GM12873 (cell line): Measurements from ENCODE around the gene SND1.

Experiments
- TF ChIP-seq, protein P1 (sequence below): IDR thresholded peaks from 2 replicates; pipeline ENCODE4 v1.5.1; 2012; ENCODE audit warnings: low read depth, mild to moderate bottlenecking, moderate library complexity, low read length, control low read depth; ENCODE audit not compliant: insufficient read depth; ENCODE audit errors: missing control alignments

Gene SND1

DNA sequence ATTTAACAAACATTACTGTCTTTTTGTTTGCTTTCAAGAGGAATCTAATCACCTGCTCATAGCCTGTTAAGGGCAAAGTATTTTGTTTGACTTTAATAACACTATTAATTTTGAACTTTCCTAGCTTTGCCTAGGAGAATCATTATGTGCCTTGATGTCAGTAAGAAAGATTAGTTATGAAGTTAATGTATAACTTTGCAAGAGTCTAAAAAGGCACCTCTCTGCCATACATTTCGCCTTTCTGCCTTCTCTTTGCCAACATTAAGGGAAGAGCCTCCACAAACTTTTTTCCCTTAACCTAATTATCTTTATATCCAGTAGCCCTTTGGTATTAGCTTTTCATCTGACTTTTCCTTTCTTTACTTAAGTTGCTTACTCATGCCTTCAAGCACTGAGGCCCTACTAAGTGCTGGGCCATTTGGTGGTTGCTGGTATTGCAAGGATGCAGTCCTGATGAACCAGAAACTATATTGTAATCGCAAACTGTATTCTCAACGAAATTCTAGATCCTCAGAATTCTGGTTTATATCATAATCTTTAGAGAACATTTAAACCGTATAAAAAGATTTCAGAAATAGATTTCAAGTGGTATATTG, 108.5 kb downstream of the SND1 start:
- TF ChIP-seq, protein P1, sequence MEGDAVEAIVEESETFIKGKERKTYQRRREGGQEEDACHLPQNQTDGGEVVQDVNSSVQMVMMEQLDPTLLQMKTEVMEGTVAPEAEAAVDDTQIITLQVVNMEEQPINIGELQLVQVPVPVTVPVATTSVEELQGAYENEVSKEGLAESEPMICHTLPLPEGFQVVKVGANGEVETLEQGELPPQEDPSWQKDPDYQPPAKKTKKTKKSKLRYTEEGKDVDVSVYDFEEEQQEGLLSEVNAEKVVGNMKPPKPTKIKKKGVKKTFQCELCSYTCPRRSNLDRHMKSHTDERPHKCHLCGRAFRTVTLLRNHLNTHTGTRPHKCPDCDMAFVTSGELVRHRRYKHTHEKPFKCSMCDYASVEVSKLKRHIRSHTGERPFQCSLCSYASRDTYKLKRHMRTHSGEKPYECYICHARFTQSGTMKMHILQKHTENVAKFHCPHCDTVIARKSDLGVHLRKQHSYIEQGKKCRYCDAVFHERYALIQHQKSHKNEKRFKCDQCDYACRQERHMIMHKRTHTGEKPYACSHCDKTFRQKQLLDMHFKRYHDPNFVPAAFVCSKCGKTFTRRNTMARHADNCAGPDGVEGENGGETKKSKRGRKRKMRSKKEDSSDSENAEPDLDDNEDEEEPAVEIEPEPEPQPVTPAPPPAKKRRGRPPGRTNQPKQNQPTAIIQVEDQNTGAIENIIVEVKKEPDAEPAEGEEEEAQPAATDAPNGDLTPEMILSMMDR, result no peak

DNA sequence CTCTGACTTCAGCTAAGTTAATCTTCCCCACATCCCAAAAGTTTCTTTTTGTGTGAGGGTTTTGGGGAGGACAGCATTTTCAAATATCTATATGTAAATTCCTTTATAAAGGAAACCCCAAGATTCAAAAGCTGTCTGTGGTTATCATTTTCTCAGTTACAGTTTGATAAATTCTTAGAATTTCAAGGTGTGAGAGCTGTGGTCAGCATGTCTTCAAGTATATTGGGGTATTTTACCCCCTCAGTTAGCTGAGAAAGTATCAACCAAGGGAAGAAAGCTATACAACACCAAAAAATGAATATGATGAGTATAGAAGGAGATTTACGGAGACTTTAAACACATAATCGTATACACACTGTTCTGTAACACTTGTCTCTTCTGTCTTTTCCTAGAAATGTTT, 109.2 kb downstream of the SND1 start:
- TF ChIP-seq, protein P1, result no peak

- TF ChIP-seq, protein P1, result no peak
Measured at GRCh38 chr7:127764681-127765080, 112.7 kb downstream of the SND1 start.

- TF ChIP-seq, protein P1, result no peak
Measured at GRCh38 chr7:127765150-127765549, 113.2 kb downstream of the SND1 start.

DNA sequence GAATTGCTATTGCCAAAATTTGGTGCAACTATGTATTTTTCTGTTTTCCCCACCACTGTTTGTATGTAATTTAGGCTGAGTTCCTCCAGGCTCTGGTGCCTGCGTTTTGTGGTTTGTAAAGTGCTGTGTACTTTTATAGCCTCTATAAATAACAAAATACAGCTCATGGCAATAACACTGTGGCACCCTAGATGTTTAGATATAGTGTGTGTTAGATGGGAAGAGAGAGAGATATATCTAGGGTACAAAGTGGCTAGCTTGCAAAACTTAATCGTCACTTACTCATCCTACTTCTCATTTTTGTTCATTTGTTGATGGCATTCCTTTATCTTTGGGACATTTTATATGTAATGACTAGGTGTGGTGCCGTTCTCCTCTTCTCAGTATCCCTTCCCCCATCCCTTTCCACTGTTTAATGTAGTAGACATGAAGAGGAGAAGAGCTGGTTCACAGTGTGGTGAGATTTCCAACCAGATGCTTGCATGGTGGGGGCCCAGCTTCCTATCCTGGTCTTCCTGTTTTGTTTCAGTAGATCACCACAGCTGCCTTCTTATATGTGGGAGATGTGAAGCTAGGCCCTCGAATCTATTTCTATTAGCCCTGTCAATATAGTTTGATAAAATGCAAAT, 115.0 kb downstream of the SND1 start:
- TF ChIP-seq, protein P1, result no peak

DNA sequence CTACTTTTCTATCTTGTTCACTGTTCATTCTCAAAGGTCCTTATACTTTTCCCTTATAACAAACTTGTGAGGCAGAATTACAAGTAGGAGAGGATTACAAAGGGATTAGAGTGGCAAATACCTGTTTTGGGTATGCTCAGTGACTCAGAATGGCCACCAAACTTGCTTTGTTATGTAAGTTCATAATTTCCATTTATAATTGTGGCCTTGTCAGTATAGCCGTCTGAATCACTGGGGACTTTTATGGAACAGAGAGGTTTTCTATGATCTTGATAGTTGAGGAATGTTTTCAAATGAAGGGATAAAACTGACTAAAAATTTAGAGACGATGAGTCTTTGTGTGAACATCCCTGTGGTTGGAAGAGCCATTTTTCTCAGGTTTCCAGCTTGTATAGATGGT, 116.2 kb downstream of the SND1 start:
- TF ChIP-seq, protein P1, result no peak

DNA sequence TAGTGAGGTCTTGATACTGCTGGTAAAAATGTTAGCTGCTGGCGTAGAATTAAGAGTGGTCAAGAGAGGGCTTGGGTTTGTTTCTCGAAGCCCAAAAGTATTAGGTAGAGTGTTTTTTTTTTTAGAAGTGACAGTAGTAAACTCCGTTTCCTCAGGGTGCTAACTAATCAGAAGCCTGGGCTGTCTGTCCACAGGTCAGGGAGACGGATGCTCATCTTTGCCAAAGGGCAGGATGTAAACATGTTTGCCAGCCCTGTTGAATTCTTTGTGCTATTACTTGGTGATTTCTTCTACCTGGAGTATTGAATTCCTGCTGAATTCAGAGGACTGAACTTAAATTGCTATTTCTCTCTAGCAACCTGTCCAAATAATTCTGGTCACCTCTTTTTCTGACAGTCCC, 117.1 kb downstream of the SND1 start:
- TF ChIP-seq, protein P1, result no peak
